NCI-H1694 (cell line): ENCODE results near the gene MCEE.
A peak's percentile ranks its signal among the peaks of the same experiment; 100 is the strongest.

Experiments
- DNase-seq: peaks from one replicate; lab custom pipeline; 2025; lab: John Stamatoyannopoulos, UW

MCEE gene

GRCh38 chr2:71082402-71083252, 47.4 kb downstream of the MCEE start:
- DNase-seq, result no peak

GRCh38 chr2:71078624-71079023, 51.4 kb downstream of the MCEE start:
- DNase-seq, result no peak

GRCh38 chr2:71074893-71075395, 55.1 kb downstream of the MCEE start:
- no peak for DNase-seq

GRCh38 chr2:71073475-71073874, 56.6 kb downstream of the MCEE start:
- no peak for DNase-seq

GRCh38 chr2:71072492-71072891, 57.5 kb downstream of the MCEE start:
- DNase-seq, result no peak

GRCh38 chr2:71071681-71072398, 58.2 kb downstream of the MCEE start:
- DNase-seq, result no peak

GRCh38 chr2:71070294-71071093, 59.5 kb downstream of the MCEE start:
- peak; percentile 14 for DNase-seq

- no peak for DNase-seq
Observed at GRCh38 chr2:71069376-71069775, 60.7 kb downstream of the MCEE start.

- DNase-seq, result peak; percentile 90
Observed at GRCh38 chr2:71068218-71069035, 61.6 kb downstream of the MCEE start, which contains the start of gene NAGK. Gene NAGK, plus strand, starts transcription at chr2:71068648. Its CDS starts 36 bp downstream, at chr2:71068684.

- DNase-seq, result no peak
Observed at GRCh38 chr2:71067567-71068217, 62.3 kb downstream of the MCEE start.

GRCh38 chr2:71066856-71067255, 63.2 kb downstream of the MCEE start:
- DNase-seq, result no peak

GRCh38 chr2:71064754-71065621, 65.0 kb downstream of the MCEE start:
- no peak for DNase-seq

GRCh38 chr2:71064110-71064611, 65.9 kb downstream of the MCEE start:
- no peak for DNase-seq

- DNase-seq, result no peak
Observed at GRCh38 chr2:71063216-71063615, 66.8 kb downstream of the MCEE start.

GRCh38 chr2:71060871-71061270, 69.2 kb downstream of the MCEE start:
- DNase-seq, result no peak

- no peak for DNase-seq
Observed at GRCh38 chr2:71060211-71060610, 69.8 kb downstream of the MCEE start.
